SK-N-SH treated with all-trans-retinoic acid at 6 μM for 48 hours (cell line): ENCODE results near the gene RTP3.

Experiments
- ARNTL ChIP-seq: fragments of 450-650 bp; formaldehyde crosslinking; IDR thresholded peaks from 2 replicates; pipeline ENCODE4 v1.5.0; 2020; ENCODE audit warnings: low read depth, mild to moderate bottlenecking, moderate library complexity, borderline replicate concordance
- CREB5 ChIP-seq: fragments of 250-450 bp; sonication (Bioruptor Pico); IDR thresholded peaks from 2 replicates; pipeline ENCODE4 v1.5.1; 2020; ENCODE audit warnings: low read depth, mild to moderate bottlenecking, moderate library complexity
- CSDC2 ChIP-seq: fragments of 250-450 bp; sonication (Bioruptor Pico); IDR thresholded peaks from 2 replicates; pipeline ENCODE4 v1.5.0; 2020; ENCODE audit warnings: mild to moderate bottlenecking, moderate library complexity
- PATZ1 ChIP-seq: fragments of 250-450 bp; sonication (Bioruptor Pico); IDR thresholded peaks from 2 replicates; pipeline ENCODE4 v1.8.0; 2020; ENCODE audit warnings: mild to moderate bottlenecking, moderate library complexity, borderline replicate concordance
- RARB ChIP-seq: fragments of 250-450 bp; sonication (Bioruptor Pico); IDR thresholded peaks from 2 replicates; pipeline ENCODE4 v1.8.0; 2021; ENCODE audit warnings: mild to moderate bottlenecking, moderate library complexity
- SNAI2 ChIP-seq: fragments of 250-450 bp; sonication (Bioruptor Pico); IDR thresholded peaks from 2 replicates; pipeline ENCODE4 v1.5.0; 2020; ENCODE audit warnings: mild to moderate bottlenecking, moderate library complexity
- ZFP3 ChIP-seq: fragments of 250-450 bp; sonication (Bioruptor Pico); IDR thresholded peaks from 2 replicates; pipeline ENCODE4 v1.5.0; 2020; ENCODE audit warnings: mild to moderate bottlenecking, moderate library complexity
- ZFP30 ChIP-seq: fragments of 450-650 bp; formaldehyde crosslinking; IDR thresholded peaks from 2 replicates; pipeline ENCODE4 v1.5.0; 2022; ENCODE audit warnings: mild to moderate bottlenecking, moderate library complexity
- ZNF70 ChIP-seq: fragments of 450-650 bp; formaldehyde crosslinking; IDR thresholded peaks from 2 replicates; pipeline ENCODE4 v1.5.0; 2020; ENCODE audit warnings: mild to moderate bottlenecking, moderate library complexity

GRCh38 chr3:46527239-46527638, 29.5 kb downstream of the RTP3 start:
- TF ChIP-seq SNAI2 (no peak), CREB5 (CRISPR knock-in tag) (no peak), ZFP30 (CRISPR knock-in tag) (no peak), CSDC2 (CRISPR knock-in tag) (no peak), RARB (CRISPR knock-in tag) (no peak), ARNTL (CRISPR knock-in tag) (no peak), PATZ1 (CRISPR knock-in tag) (no peak), ZFP3 (CRISPR knock-in tag) (no peak), ZNF70 (CRISPR knock-in tag) (no peak)
